HG03045 (cell line): ENCODE results near the gene COX6B2.

ENCODE experiments used
- ATAC-seq: cut with Tn5 transposase; IDR thresholded peaks from one replicate; pipeline ENCODE4 v1.9.1; 2021; ENCODE audit warnings: mild to moderate bottlenecking, moderate library complexity; ENCODE audit not compliant: unreplicated experiment

The COX6B2 gene

GRCh38 chr19:55383279-55384130 lies 29.0 kb upstream of the COX6B2 start:
- ATAC-seq = no peak

GRCh38 chr19:55382522-55383054 lies 28.1 kb upstream of the COX6B2 start:
- ATAC-seq = no peak

GRCh38 chr19:55382013-55382412 lies 27.5 kb upstream of the COX6B2 start:
- no peak for ATAC-seq

- ATAC-seq = no peak
Observed at GRCh38 chr19:55379174-55379573, 24.7 kb upstream of the COX6B2 start.

- no peak for ATAC-seq
Observed at GRCh38 chr19:55377356-55378131, 23.0 kb upstream of the COX6B2 start.

GRCh38 chr19:55376241-55376933 lies 21.9 kb upstream of the COX6B2 start, which contains the start of gene TMEM190:
Gene TMEM190, plus strand, starts transcription at chr19:55376826. Its CDS starts 28 bp downstream, at chr19:55376854.
- ATAC-seq = no peak

GRCh38 chr19:55373993-55374757 lies 19.7 kb upstream of the COX6B2 start:
- no peak for ATAC-seq

- no peak for ATAC-seq
Observed at GRCh38 chr19:55373306-55373992, 18.9 kb upstream of the COX6B2 start.

- no peak for ATAC-seq
Observed at GRCh38 chr19:55372316-55373081, 18.0 kb upstream of the COX6B2 start.

- ATAC-seq = no peak
Observed at GRCh38 chr19:55370305-55370988, 15.9 kb upstream of the COX6B2 start, which contains the start of gene IL11. Gene IL11, minus strand, starts transcription at chr19:55370463. Its CDS starts 153 bp downstream, at chr19:55370310.

- no peak for ATAC-seq
Observed at GRCh38 chr19:55369653-55370304, 15.3 kb upstream of the COX6B2 start.

- ATAC-seq = no peak
Observed at GRCh38 chr19:55368701-55369563, 14.4 kb upstream of the COX6B2 start.

- no peak for ATAC-seq
Observed at GRCh38 chr19:55368106-55368505, 13.6 kb upstream of the COX6B2 start.

- no peak for ATAC-seq
Observed at GRCh38 chr19:55366790-55367189, 12.3 kb upstream of the COX6B2 start.

GRCh38 chr19:55365964-55366363 lies 11.4 kb upstream of the COX6B2 start:
- no peak for ATAC-seq

GRCh38 chr19:55365245-55365644 lies 10.7 kb upstream of the COX6B2 start:
- no peak for ATAC-seq
